Suprapubic skin (tissue), 4 donors: ENCODE results near the gene PLXNA2. TPM values are rescaled to one million over a fixed set of nuclear protein-coding genes. Genes with fewer than 3 reads are reported as not detected.
A peak's percentile ranks its signal among the peaks of the same experiment; 100 is the strongest.

Experiments used
- DNase-seq, 2 donors: peaks; one replicate each; pipeline ENCODE4 v3.0.0-alpha.2; 2019; ENCODE audit warnings: low spot score in 2 of 2
- H3K27ac ChIP-seq: fragments of 200-600 bp; sonication (generic); one replicate; pipeline ENCODE4 v1.5.1; 2019
- H3K27me3 ChIP-seq: fragments of 200-600 bp; sonication (generic); one replicate; pipeline ENCODE4 v1.5.1; 2019
- H3K36me3 ChIP-seq: fragments of 200-600 bp; sonication (generic); one replicate; pipeline ENCODE4 v1.5.1; 2019
- H3K4me1 ChIP-seq: fragments of 200-600 bp; sonication (generic); one replicate; pipeline ENCODE4 v1.5.1; 2019
- H3K4me3 ChIP-seq: fragments of 200-600 bp; sonication (generic); one replicate; pipeline ENCODE4 v1.5.1; 2019; ENCODE audit warnings: mild to moderate bottlenecking
- H3K9me3 ChIP-seq: fragments of 200-600 bp; sonication (generic); one replicate; pipeline ENCODE4 v1.5.1; 2019
- CTCF ChIP-seq, 2 donors: fragments of 200-600 bp in 1 of 2; fragments of 450-650 bp in 1 of 2; sonication (generic) in 1 of 2; IDR thresholded peaks; one replicate each; pipeline ENCODE4 v1.5.1; 2016 to 2019; ENCODE audit warnings: antibody characterized with exemption in 2 of 2, mild to moderate bottlenecking in 1 of 2, moderate library complexity in 1 of 2
- EP300 ChIP-seq: sonication (generic); formaldehyde crosslinking; IDR thresholded peaks from one replicate; pipeline ENCODE4 v1.6.1; 2017; ENCODE audit warnings: antibody characterized with exemption
- POLR2A ChIP-seq, 2 donors: fragments of 450-650 bp; IDR thresholded peaks; one replicate each; pipeline ENCODE4 v1.6.1; 2017; ENCODE audit warnings: antibody characterized with exemption in 2 of 2, mild to moderate bottlenecking in 2 of 2, moderate library complexity in 2 of 2
- POLR2AphosphoS5 ChIP-seq, 3 donors: sonication (generic); formaldehyde crosslinking; IDR thresholded peaks; one replicate each; pipeline ENCODE4 v1.6.1; 2017; ENCODE audit warnings: antibody characterized with exemption in 3 of 3
- WGBS: methylation state at CpG from one replicate; pipeline ENCODE4 v1.1.5; 2018; 5-methylcytosine and 5-hydroxymethylcytosine counted together
- total RNA-seq, 4 donors: library from RNA; depleted of rRNA; stranded (reverse); fragments of >200 nt; gene quantifications; one replicate each; pipeline ENCODE4 v1.1.0, GENCODE V29; 2016

PLXNA2 gene
- total RNA-seq, 4 donors from 2014 or later: 35.3 to 53.9 (median 45.7) TPM

GRCh38 chr1:208202333-208202995 lies 41.7 kb downstream of the PLXNA2 start:
- no peak for DNase-seq
- Histone ChIP-seq H3K4me3 (no peak overlapping the region), H3K27me3 (no peaks in the 10 kb centered on the region), H3K36me3 (no peaks in the 10 kb centered on the region), H3K9me3 (no peaks in the 10 kb centered on the region), H3K27ac (peak overlapping the region; percentile 64), H3K4me1 (peaks cover 59% of the 10 kb centered on the region)
- 72% methylated on average over 5 of the region's 5 CpGs for WGBS
- TF ChIP-seq CTCF (IDR thresholded peaks at IDR 0.05) (no peak), EP300 (no peak)

- Histone ChIP-seq H3K27me3 (no peaks in the 10 kb centered on the region), H3K9me3 (no peaks in the 10 kb centered on the region), H3K27ac (no peak overlapping the region), H3K4me1 (peaks cover 51% of the 10 kb centered on the region), H3K36me3 (no peaks in the 10 kb centered on the region), H3K4me3 (no peak overlapping the region)
- no peak for TF ChIP-seq EP300
- TF ChIP-seq POLR2AphosphoS5 (IDR thresholded peaks at IDR 0.05): peak in 1 of 3 donors; percentile 30
- TF ChIP-seq POLR2A (IDR thresholded peaks at IDR 0.05): no peak
- no peak for DNase-seq
- WGBS: 59% methylated on average over 4 of the region's 4 CpGs
Observed at GRCh38 chr1:208201229-208201628, 43.0 kb downstream of the PLXNA2 start.

- Histone ChIP-seq H3K4me1 (peaks cover 44% of the 10 kb centered on the region), H3K36me3 (no peaks in the 10 kb centered on the region), H3K9me3 (no peaks in the 10 kb centered on the region), H3K4me3 (no peak overlapping the region), H3K27ac (no peak overlapping the region), H3K27me3 (no peaks in the 10 kb centered on the region)
- no peak for TF ChIP-seq CTCF (IDR thresholded peaks at IDR 0.05)
- TF ChIP-seq POLR2A (IDR thresholded peaks at IDR 0.05): no peak
- TF ChIP-seq EP300: no peak
- TF ChIP-seq POLR2AphosphoS5 (IDR thresholded peaks at IDR 0.05): no peak
- WGBS: 92% methylated on average over 2 of the region's 2 CpGs
- DNase-seq: no peak
Observed at GRCh38 chr1:208200116-208200515, 44.1 kb downstream of the PLXNA2 start.

- no peak for DNase-seq
- H3K9me3 ChIP-seq: no peaks in the 10 kb centered on the region
- WGBS: 97% methylated on average over 8 of the region's 8 CpGs
- peaks cover 25% of the 10 kb centered on the region for H3K4me1 ChIP-seq
- H3K36me3 ChIP-seq: no peaks in the 10 kb centered on the region
- no peaks in the 10 kb centered on the region for H3K27me3 ChIP-seq
- TF ChIP-seq POLR2AphosphoS5 (IDR thresholded peaks at IDR 0.05) (no peak), EP300 (no peak), POLR2A (IDR thresholded peaks at IDR 0.05) (no peak), CTCF (IDR thresholded peaks at IDR 0.05) (no peak)
- no peak overlapping the region for H3K27ac ChIP-seq
- no peak overlapping the region for H3K4me3 ChIP-seq
Observed at GRCh38 chr1:208198236-208198635, 45.9 kb downstream of the PLXNA2 start.

- no peaks in the 10 kb centered on the region for H3K36me3 ChIP-seq
- WGBS: 84% methylated on average over 3 of the region's 3 CpGs
- TF ChIP-seq CTCF (IDR thresholded peaks at IDR 0.05) (no peak), POLR2A (IDR thresholded peaks at IDR 0.05) (no peak), EP300 (no peak), POLR2AphosphoS5 (IDR thresholded peaks at IDR 0.05) (no peak)
Observed at GRCh38 chr1:208194944-208195343, 49.2 kb downstream of the PLXNA2 start.

GRCh38 chr1:208192995-208193394 lies 51.2 kb downstream of the PLXNA2 start:
- H3K27ac ChIP-seq: no peak overlapping the region
- H3K4me3 ChIP-seq: no peak overlapping the region
- H3K36me3 ChIP-seq: no peaks in the 10 kb centered on the region
- no peak for DNase-seq
- H3K27me3 ChIP-seq: no peaks in the 10 kb centered on the region
- 73% methylated on average over 2 of the region's 2 CpGs for WGBS
- no peak for TF ChIP-seq CTCF (IDR thresholded peaks at IDR 0.05)
- no peak for TF ChIP-seq EP300
- TF ChIP-seq POLR2AphosphoS5 (IDR thresholded peaks at IDR 0.05): peak in 1 of 3 donors; percentile 20
- TF ChIP-seq POLR2A (IDR thresholded peaks at IDR 0.05): no peak
- no peaks in the 10 kb centered on the region for H3K9me3 ChIP-seq
- H3K4me1 ChIP-seq: no peaks in the 10 kb centered on the region

More at GRCh38 chr1:208194944-208195343, 49.2 kb downstream of the PLXNA2 start:
- Histone ChIP-seq H3K27ac (no peak overlapping the region), H3K4me1 (no peaks in the 10 kb centered on the region), H3K9me3 (no peaks in the 10 kb centered on the region), H3K27me3 (no peaks in the 10 kb centered on the region), H3K4me3 (no peak overlapping the region)
- DNase-seq: no peak
